HG02870 (cell line): ENCODE data around the gene MORN5.
"Not testable (repeated sequence)": the region's sequence is repeated elsewhere in the genome, so short reads cannot be mapped to it uniquely, and the experiment has no call there.

Experiments used
- ATAC-seq: cut with Tn5 transposase; IDR thresholded peaks from one replicate; pipeline ENCODE4 v1.9.1; 2021; ENCODE audit warnings: mild to moderate bottlenecking, moderate library complexity; ENCODE audit not compliant: unreplicated experiment

Gene MORN5

GRCh38 chr9:122159026-122159924, at the start of gene MORN5, which contains the start of gene NDUFA8:
TSS of gene MORN5 (plus strand) at chr9:122159908. CDS start at chr9:122159973, 65 bp downstream.
TSS of gene NDUFA8 (minus strand) at chr9:122159779. CDS start at chr9:122159677, 102 bp downstream.
- peak; percentile 93 for ATAC-seq

GRCh38 chr9:122110100-122110833, 49.4 kb upstream of the MORN5 start:
- no peak for ATAC-seq

- no peak for ATAC-seq
Measured at GRCh38 chr9:122111413-122112085, 48.2 kb upstream of the MORN5 start.

- no peak for ATAC-seq
Measured at GRCh38 chr9:122112238-122112637, 47.5 kb upstream of the MORN5 start.

- ATAC-seq: no peak
Measured at GRCh38 chr9:122113574-122113973, 46.1 kb upstream of the MORN5 start.

- no peak for ATAC-seq
Measured at GRCh38 chr9:122115176-122116035, 44.3 kb upstream of the MORN5 start.

GRCh38 chr9:122116040-122116439, 43.7 kb upstream of the MORN5 start:
- ATAC-seq: no peak

GRCh38 chr9:122116448-122117173, 43.1 kb upstream of the MORN5 start:
- ATAC-seq: no peak

- not testable (repeated sequence) for ATAC-seq
Measured at GRCh38 chr9:122117241-122117640, 42.5 kb upstream of the MORN5 start.

GRCh38 chr9:122118343-122119165, 41.2 kb upstream of the MORN5 start:
- ATAC-seq: no peak

GRCh38 chr9:122119166-122119521, 40.6 kb upstream of the MORN5 start:
- no peak for ATAC-seq

- ATAC-seq: no peak
Measured at GRCh38 chr9:122119721-122120120, 40.0 kb upstream of the MORN5 start.

GRCh38 chr9:122120316-122121071, 39.2 kb upstream of the MORN5 start:
- no peak for ATAC-seq

GRCh38 chr9:122121391-122121790, 38.3 kb upstream of the MORN5 start:
- ATAC-seq: no peak

GRCh38 chr9:122121931-122122330, 37.8 kb upstream of the MORN5 start:
- no peak for ATAC-seq

GRCh38 chr9:122122468-122122867, 37.2 kb upstream of the MORN5 start:
- ATAC-seq: no peak

GRCh38 chr9:122122903-122123632, 36.6 kb upstream of the MORN5 start:
- ATAC-seq: peak; percentile 46
